ENCODE measurements around the gene TMEM185A.

DNA sequence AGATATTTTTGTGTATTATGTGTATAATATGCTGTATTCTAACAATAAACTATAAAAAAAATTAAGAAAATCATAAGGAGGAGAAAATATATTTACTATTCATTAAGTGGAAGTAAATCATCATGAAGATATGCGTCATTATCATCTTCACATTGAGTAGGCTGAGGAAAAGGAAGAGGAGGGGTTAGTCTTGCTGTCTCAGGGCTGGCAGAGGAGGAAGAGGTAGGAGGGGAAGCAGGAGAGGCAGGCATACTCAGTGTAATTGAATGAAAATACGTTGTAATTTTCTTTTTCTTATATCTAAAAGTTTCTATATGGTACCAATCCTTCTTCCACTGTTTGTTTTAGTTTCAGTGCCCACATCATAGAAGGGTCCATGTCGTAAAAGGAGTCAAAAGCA is 9.8 kb upstream of the TMEM185A start:
- TF ChIP-seq FOXA1 (IDR thresholded peaks at IDR 0.05) (no peak), FOXM1 (IDR thresholded peaks at IDR 0.05; ENCODE audit: borderline replicate concordance) (no peak), BHLHE40 (IDR thresholded peaks at IDR 0.05; ENCODE audit: borderline replicate concordance) (no peak), FOXK2 (IDR thresholded peaks at IDR 0.05) (no peak), SP1 (IDR thresholded peaks at IDR 0.05) (no peak), TARDBP (IDR thresholded peaks at IDR 0.05) (no peak), ZNF384 (IDR thresholded peaks at IDR 0.05) (no peak)
